ENCODE results near the gene TCEAL9.
A peak's percentile ranks its signal among the peaks of the same experiment; 100 is the strongest.
"Not testable (repeated sequence)": the region's sequence is repeated elsewhere in the genome, so short reads cannot be mapped to it uniquely, and the experiment has no call there.

The TCEAL9 gene

DNA sequence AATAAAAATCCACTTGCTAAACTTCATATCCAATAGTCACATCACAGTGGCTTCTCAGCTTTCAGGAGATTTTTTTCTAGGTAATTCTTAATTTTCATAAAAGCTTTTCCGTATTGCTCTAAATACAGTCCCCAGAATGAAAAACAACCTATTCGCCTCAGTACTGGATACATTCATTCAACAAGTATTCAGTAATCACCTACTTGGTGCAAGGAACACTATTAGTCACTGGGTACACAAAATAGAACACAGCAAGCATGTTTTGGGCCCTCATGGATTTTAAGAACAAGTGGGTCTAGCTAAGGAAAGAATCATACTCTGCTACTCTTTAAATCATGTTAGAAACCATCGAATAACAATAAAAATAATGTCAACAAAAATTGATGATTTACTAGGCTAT is 17.3 kb downstream of the TCEAL9 start:
- no peak for DNase-seq (ENCODE audit: low spot score)

DNA sequence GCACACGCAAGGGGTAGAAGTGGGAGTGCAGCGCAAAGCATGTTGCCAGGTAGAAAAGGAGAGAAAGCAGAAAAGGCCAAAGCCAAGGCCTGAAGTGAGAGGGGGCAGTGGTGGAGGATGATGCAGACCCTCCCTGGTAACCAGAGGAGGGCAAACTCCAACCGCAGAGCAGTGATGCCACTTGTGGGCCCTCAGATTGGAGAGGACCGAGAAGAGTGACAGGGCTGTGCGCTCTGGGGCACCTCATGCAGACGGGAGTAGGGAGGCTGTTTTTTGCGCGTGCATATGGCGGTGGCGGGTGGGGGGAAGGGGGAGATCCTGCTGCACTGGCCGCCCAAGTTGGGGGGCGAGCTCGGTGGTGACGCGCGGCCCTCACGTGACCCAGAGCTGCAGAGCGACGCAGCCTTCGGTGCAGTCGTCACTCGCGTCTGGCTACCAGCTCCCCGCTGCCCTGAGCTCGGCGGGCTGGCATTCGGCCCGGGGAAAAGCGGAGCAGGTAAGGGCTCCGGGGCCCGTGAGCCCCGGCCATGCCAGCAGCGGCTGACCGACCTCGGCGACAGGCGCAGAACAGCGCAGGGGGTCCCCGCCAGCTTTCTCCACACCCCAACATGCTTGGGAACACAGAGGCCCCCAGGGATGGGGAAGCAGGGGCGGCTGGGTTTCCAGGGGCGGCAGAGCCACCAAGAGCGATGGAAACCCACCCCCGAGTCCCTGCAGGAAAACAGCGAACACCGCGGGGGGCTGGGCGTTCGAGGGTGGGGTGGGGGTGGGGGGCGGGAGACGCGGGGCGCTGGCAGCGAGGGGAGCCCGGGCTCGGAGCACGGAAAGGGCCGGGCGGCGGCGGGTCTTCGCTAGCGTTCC is 20.0 kb downstream of the TCEAL9 start, which contains the start of gene BEX3:
TSS of gene BEX3 (plus strand) at position 421 of the 861 bp plus-strand sequence. CDS start 984 bp downstream, outside the sequence.
- peak; percentile 80 for DNase-seq (ENCODE audit: low spot score)

DNA sequence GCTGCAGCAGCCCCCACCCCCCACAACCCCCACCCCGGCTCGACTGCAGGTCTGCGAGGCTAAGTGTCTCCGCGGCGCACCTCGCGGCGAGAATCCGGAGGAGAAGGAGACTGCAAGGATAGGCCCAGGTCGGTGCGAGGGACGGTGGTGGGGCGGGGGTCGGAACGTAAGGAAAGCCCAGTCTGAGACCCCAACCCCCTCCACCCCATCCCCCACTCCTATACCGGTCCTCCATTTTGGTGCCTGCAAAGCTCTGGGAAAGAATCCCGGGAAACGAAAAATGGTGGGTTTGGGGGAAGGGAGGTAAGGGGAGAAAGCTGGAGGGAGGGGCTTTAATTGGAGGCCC is 20.6 kb downstream of the TCEAL9 start:
- DNase-seq (ENCODE audit: low spot score), result peak; percentile 63

DNA sequence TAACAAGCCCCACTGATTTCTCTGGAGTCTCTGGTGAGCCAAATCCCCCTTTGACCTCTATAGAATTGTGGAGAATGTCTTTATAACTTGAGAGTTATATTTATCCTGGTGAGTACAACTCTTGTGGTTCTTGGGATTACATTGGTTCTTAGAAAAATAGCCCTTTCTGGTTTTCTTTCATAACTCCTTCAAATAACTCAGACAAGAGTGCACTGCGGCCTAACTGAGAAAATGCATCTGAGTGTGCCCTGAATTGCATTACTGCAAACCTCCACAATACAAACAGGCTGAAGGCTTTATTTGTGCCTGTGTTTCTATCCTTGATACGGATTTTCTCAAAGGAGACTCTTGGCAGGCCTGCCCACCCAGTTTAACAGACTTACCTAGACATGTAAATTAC is 22.7 kb downstream of the TCEAL9 start:
- no peak for DNase-seq (ENCODE audit: low spot score)

DNA sequence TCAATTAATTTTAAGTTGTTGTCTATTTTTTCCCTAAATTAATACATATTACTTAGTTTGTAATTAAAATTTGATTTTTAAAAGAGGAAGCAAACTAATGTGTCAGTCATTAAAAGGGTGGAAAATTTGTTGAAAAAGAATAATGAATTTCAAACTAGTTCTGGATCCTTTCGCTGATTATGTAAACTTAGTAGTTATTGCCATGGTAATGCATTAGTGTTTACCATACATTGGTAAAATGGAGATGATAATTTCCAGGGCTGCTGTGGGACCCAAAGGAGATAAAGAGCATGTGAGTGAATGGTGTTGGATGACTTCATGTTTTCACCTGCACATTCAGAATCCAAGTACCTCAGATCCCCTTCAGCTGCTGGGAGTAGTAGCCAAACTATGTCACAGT is 26.6 kb downstream of the TCEAL9 start:
- no peak for DNase-seq (ENCODE audit: low spot score)

DNA sequence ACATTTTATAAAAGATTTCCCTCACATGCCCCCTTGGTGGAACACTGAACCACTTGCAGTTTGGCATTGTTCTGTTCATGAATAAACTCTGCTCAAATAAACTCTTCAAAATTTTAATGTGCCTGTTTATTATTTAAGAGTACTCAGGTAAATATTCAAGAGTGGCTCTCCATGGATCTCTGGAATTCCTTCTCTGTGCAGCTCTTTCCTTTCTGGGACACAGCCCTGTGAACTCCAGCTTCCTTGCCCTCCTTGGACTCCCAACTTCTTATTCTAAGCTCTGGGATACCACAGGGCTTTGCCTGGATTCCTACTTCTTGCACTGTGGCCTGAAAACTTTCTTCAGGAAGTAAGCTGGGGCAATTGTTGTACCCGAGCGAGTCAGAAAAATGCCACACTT is 28.4 kb downstream of the TCEAL9 start:
- DNase-seq (ENCODE audit: low spot score), result no peak

DNA sequence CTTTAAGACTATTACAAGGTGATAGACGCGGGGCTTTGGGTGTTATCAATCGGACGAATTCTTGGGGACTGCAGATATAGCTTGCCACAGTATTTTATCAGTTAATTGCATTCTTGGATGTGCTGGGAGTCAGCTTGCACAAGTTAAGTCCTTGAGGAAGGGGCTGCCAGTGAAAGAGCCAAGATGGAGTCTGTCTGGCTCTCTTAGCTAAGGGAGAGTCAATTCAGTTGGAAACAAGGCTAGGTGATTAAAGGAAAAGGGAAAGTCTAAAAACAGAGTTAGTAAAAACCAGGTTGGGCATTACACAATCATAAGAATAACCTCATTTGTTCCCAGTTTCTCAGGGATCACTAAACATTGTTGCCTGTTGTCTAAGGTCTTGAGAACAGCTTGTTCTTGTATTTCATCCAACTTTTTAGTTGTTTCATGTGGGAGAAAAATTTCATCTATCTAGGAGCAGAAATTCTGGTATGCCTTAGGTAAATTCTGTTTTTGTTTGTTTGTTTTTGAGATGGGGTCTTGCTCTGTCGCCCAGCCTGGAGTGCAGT is 29.1 kb downstream of the TCEAL9 start:
- DNase-seq (ENCODE audit: low spot score), result not testable (repeated sequence)

DNA sequence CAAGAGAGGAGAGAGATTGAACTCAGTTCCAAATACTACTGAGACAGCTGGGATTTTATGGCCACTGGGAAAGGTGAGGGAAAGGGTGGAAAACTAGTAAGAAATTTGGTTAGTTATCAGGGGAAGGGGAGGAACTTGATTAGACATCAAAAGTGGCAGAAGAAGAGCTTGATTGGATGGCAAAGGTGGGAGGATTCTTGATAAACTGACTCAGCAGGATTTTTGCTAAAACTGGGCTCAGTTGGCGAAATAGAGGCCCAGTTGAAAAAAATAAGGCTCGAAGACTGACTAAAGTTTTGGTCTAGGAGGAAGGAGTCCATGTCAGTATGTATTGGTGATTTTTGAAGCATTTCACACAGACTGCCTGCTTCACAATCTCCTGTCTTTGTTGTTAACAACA is 30.0 kb downstream of the TCEAL9 start:
- DNase-seq (ENCODE audit: low spot score), result no peak

DNA sequence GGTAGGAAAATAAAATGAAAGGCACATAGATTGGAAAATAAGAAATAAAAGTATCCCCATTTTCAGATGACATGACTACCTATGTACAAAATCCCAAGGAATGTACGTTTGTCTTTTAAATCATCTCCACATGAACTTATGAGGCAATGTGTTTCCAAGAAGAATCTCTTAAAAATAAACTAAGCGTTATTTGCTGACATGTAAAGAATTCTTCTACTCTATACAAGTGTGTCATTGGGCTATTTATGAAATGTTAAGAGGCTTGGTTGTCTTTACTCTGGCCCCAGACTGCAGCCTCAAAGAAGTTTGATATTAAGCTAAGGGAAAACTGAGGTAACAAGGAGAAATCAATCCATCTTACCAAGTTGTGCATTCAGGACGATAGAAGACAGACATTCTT is 37.2 kb downstream of the TCEAL9 start:
- DNase-seq (ENCODE audit: low spot score), result no peak

DNA sequence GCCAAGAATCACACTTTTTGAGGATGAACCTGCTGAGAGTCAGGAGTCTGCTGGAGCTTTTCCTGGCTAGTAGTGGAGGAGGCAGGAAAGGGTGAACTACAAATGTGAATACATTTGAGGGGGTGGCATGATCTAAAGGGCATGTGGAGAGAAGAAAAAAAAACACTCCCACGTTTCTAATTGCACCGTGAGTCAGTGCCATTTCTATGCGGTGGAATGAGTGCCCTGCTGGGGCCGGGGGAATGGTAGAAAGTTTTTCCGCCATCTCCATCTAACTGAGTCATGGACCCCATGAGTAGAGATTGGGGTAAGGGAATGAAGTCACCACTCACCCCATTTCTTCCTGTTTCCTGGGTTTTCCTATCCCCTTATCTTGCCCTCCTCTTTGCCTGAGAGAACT is 39.9 kb downstream of the TCEAL9 start:
- DNase-seq (ENCODE audit: low spot score), result no peak

DNA sequence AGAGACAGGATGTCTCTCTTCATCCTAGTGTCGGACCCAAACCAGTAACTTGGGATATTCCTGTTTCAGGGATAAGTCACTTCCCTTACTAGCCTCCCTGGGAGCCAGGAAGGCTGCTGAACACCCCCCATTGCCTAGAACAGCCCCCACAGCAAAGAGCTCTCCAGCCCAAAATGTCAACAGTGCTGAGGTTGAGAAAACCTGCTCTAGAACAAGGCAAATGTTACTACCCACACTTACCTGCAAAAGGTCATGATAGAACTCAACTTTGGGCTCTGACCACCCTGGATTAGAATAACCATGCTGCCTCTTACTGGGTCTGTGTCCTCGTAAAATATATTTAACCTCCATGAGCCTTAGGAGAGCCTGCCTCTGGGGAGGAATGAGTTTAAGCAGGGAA is 40.4 kb downstream of the TCEAL9 start:
- DNase-seq (ENCODE audit: low spot score), result no peak

DNA sequence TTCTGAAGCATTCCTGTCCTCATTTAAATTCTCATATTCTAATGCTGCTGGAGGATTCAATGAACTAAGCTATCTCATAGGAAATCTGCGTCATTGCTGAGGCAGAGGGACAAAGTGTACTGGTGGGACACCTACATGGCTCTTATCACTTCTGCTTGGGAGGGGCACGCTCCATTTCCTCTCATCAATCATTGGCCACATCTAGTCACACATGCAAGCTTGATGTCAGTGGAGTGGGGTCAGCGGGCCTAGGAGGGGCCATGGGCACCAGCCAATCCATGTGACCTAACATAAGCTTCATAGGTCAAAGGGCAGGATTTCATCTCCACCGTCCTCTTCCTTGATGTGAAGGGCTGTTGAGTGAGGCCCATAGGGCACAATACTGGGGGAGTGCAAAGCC is 41.4 kb downstream of the TCEAL9 start:
- DNase-seq (ENCODE audit: low spot score), result no peak

DNA sequence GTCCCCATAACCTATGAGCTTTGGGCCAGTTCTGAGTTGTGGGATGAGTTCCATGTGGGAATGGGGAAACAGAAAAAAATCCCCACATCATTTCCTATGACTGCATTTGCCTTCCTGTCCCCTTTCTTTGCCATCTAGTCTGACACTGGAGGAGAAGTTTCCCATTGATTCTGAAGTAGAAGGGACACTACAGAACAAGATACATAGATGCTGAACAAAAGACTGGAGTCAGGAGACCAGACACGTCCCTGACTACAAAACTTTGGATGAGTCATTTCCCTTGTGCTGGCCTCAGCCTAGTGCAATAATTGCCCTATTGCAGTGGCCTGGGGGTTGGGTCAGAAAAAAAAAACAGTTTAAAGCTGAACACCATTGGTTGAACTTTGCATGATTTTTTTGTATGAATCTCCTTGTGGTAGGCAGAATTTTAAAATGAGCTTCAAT is 42.1 kb downstream of the TCEAL9 start:
- no peak for DNase-seq (ENCODE audit: low spot score)

DNA sequence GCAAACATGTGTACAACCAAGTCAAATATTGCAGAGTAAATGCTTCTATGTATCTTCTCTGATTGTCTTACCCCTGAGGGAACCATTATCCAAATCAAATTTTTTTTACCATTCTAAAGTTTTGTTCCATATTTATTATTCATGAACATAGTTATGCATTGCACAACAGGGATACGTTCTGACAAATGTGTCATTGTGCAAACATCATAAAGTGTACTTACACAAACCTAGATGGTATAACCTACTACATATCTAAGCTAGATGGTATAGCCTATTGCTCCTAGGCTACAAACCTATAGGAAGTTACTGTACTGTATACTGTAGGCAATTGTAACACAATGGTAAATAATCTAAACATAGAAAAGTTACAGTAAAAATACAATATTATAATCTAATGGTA is 43.4 kb downstream of the TCEAL9 start:
- no peak for DNase-seq (ENCODE audit: low spot score)

DNA sequence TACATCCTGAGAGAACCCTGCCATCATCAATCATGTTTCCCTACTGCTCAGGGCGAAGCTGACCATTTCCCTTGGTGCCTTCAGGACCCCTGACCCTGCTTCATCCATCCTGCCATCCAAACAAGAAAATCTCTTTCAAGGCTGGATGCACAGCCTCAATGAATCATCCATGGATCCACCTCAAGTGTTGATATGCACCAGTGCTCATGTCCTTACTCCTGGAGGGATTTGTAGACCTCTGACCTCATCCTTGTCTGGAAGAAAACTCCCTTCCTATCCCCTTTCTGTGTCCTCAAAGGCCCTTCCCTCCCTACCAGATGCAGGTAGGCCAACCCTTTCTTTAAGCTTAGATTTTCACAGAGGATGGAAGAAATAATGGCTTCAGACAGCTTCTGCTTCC is 44.6 kb downstream of the TCEAL9 start:
- no peak for DNase-seq (ENCODE audit: low spot score)

DNA sequence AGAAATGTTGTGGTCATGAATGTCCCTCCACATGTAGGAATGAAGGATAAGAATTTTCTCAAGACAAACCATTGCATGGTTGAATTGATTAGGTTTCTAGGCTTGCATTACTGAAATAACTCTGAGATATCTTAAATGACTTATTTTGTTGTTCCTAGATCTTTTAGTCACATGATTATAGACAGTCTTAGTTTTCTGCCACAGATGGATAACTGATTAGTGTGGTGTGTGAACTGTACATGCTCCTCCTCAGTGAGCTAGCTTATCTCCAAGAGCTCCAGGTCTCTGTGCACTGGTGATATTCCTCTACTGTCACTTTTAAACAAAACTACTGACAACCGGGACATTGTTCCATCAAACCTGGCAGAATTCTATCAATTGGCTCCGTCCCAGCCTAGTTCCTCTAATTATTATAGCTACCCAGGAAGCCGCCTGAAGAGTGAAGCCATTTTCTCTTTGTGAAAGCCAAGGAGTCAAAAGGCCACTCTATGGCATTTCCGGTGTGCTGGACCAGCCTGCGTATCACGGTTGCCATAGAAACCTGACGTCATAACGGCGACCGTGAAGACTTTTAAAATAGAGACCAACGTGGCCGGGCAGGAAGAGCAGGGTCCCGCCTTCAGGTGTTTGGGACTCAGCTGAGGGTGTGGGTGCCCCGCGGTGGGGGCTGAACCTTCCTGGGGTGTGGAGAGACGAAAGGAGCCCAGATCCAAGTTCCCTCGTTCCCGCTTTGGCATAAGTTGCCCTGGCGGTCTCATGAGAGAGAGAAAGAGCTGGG is 48.1 kb downstream of the TCEAL9 start:
- no peak for DNase-seq (ENCODE audit: low spot score)

DNA sequence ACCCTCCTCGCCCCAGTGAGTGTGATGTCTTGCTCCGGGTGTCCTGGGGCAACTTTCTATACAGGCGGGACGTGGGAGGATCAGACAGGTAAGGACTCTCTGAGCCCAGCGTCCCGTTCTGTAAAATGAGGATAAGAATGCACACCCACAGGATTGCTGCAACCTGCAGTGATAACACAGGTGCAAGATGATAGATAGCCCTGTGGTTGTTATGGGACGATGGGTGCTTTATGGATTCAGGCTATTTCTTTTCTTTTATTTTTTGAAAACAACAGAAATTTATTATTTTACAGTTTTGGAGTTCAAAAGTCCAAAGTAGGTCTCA is 48.7 kb downstream of the TCEAL9 start:
- DNase-seq (ENCODE audit: low spot score), result no peak

DNA sequence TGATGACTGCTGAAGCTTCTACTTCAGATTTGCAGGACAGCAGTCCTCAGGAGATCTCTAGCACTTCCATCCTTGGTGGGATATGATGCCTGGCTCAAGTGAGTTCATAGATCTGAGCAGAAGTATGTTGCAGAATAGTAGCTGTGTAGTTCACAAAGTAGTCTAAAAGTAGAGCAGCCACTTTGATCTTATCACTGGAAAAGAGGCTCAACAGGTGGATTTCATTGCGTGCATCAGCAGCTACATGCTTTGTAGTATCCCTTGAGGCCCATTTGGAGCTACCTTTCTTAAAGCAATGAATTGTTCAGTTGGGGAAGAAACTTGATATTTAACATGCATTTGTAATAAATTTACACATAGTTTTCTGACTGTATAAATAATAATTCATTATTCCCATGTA is 50.0 kb downstream of the TCEAL9 start:
- DNase-seq (ENCODE audit: low spot score), result no peak

DNA sequence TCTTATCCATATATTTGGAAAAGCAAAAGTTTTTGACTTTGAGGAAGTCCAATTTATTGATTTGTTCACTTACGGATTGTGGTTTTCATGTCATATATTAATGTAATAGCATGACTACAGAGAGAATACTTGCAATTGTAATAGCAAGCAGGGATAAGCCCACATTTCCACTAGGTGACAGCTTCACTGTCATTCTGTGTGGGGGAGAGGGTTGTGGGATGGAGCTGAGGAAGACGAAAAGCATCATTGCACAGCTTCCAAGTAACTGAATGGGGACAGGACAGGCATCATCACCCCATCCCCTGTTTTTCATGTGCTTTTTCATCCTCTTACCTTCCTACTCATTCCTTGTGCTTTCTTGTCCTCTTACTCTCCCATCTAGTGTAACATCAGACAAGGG is 51.5 kb downstream of the TCEAL9 start:
- no peak for DNase-seq (ENCODE audit: low spot score)
